HepG2 (cell line): Measurements from ENCODE around the gene EIF3L. TPM values are rescaled to one million over a fixed set of nuclear protein-coding genes. Genes with fewer than 3 reads are reported as not detected.

ENCODE experiments used
- ATM ChIP-seq: fragments of 450-650 bp; IDR thresholded peaks from 2 replicates; pipeline ENCODE4 v1.7.1; 2017; ENCODE audit warnings: mild to moderate bottlenecking, borderline replicate concordance
- GMEB1 ChIP-seq: sonication (generic); formaldehyde crosslinking; IDR thresholded peaks from 2 replicates; pipeline ENCODE4 v1.5.1; 2020; ENCODE audit warnings: missing genetic modification reagents, mild to moderate bottlenecking, borderline replicate concordance
- HIC2 ChIP-seq: sonication (generic); formaldehyde crosslinking; IDR thresholded peaks from 2 replicates; pipeline ENCODE4 v1.9.0; 2022; ENCODE audit warnings: low read depth, missing genetic modification reagents
- HOXD1 ChIP-seq: sonication (generic); formaldehyde crosslinking; IDR thresholded peaks from 2 replicates; pipeline ENCODE4 v1.5.0; 2020; ENCODE audit warnings: missing genetic modification reagents
- KDM5A ChIP-seq: fragments of 200-600 bp; sonication (generic); IDR thresholded peaks from 2 replicates; pipeline ENCODE4 v1.7.0; 2018; ENCODE audit warnings: antibody characterized with exemption, mild to moderate bottlenecking, low read length, borderline replicate concordance
- MEIS2 ChIP-seq: sonication (generic); formaldehyde crosslinking; IDR thresholded peaks from 2 replicates; pipeline ENCODE4 v1.9.0; 2021; ENCODE audit warnings: mild to moderate bottlenecking, missing genetic modification reagents
- PHF5A ChIP-seq: IDR thresholded peaks from one replicate; pipeline ENCODE4 v1.6.1; 2018; ENCODE audit warnings: low read depth, missing genetic modification reagents; ENCODE audit not compliant: unreplicated experiment
- RCOR2 ChIP-seq: IDR thresholded peaks from 2 replicates; pipeline ENCODE4 v1.6.1; 2016; ENCODE audit warnings: missing biosample characterization, missing genetic modification reagents
- SMAD3 ChIP-seq: sonication (generic); formaldehyde crosslinking; IDR thresholded peaks from 2 replicates; pipeline ENCODE4 v1.4.0; 2020; ENCODE audit warnings: missing genetic modification reagents
- SPEN ChIP-seq: sonication (generic); formaldehyde crosslinking; IDR thresholded peaks from 2 replicates; pipeline ENCODE4 v1.5.1; 2020; ENCODE audit warnings: low read depth, mild to moderate bottlenecking, missing genetic modification reagents
- TBP ChIP-seq: sonication (generic); formaldehyde crosslinking; IDR thresholded peaks from 2 replicates; pipeline ENCODE4 v1.5.0; 2020; ENCODE audit warnings: missing genetic modification reagents
- UBTF ChIP-seq: sonication (generic); formaldehyde crosslinking; IDR thresholded peaks from 2 replicates; pipeline ENCODE4 v1.4.0; 2020; ENCODE audit warnings: mild to moderate bottlenecking, missing genetic modification reagents
- XBP1 ChIP-seq: sonication (generic); formaldehyde crosslinking; IDR thresholded peaks from 2 replicates; pipeline ENCODE4 v1.5.0; 2020; ENCODE audit warnings: missing genetic modification reagents
- YEATS4 ChIP-seq: sonication (generic); formaldehyde crosslinking; IDR thresholded peaks from 2 replicates; pipeline ENCODE4 v1.4.0; 2020; ENCODE audit warnings: missing genetic modification reagents, borderline replicate concordance
- ZNF597 ChIP-seq: sonication (generic); formaldehyde crosslinking; IDR thresholded peaks from 2 replicates; pipeline ENCODE4 v1.5.0; 2020; ENCODE audit warnings: missing genetic modification reagents
- ZNF615 ChIP-seq: sonication (generic); formaldehyde crosslinking; IDR thresholded peaks from 2 replicates; pipeline ENCODE4 v1.5.0; 2020; ENCODE audit warnings: mild to moderate bottlenecking, missing genetic modification reagents, borderline replicate concordance
- ZNF639 ChIP-seq: conservative IDR thresholded peaks from 2 replicates; pipeline ENCODE4 v1.6.1; 2018; ENCODE audit warnings: missing genetic modification reagents
- ZNF660 ChIP-seq: sonication (generic); formaldehyde crosslinking; IDR thresholded peaks from 2 replicates; pipeline ENCODE4 v1.5.1; 2020; ENCODE audit warnings: mild to moderate bottlenecking, low read depth, missing genetic modification reagents, borderline replicate concordance
- polyA plus RNA-seq, 8 experiments: library from polyadenylated mRNA; depleted of rRNA in 3 of 8; stranded (reverse) in 7 of 8; unstranded in 1 of 8; fragments of >200 nt; fragmentation: Illumina TruSeq in 4 of 8; extraction: Trizol in 4 of 8; gene quantifications; 2 replicates each; pipeline versions ENCODE4 v1.2.1 to v1.2.3, GENCODE V29; 2011 to 2016; ENCODE audit warnings: low read depth in 4 of 8, missing spikeins in 1 of 8, mixed read lengths in 1 of 8; ENCODE audit not compliant: insufficient read depth in 1 of 8
- total RNA-seq, 5 experiments: library from RNA; depleted of rRNA; stranded (reverse); fragments of >200 nt; fragmentation: Illumina TruSeq; extraction: Trizol; gene quantifications; 2 replicates each; pipeline ENCODE4 v1.2.3, GENCODE V29; 2016; ENCODE audit warnings: low read depth in 1 of 5
- TF ChIP-seq, protein P1 (sequence below): sonication (generic); formaldehyde crosslinking; IDR thresholded peaks from 2 replicates; pipeline ENCODE4 v1.4.0; 2020; ENCODE audit warnings: missing genetic modification reagents

The EIF3L gene
- total and polyA plus RNA-seq, 2 of the 13 experiments (the other 11 are each of a cell fraction or from before 2014, with no cell fraction given), result 514 to 793 TPM

DNA sequence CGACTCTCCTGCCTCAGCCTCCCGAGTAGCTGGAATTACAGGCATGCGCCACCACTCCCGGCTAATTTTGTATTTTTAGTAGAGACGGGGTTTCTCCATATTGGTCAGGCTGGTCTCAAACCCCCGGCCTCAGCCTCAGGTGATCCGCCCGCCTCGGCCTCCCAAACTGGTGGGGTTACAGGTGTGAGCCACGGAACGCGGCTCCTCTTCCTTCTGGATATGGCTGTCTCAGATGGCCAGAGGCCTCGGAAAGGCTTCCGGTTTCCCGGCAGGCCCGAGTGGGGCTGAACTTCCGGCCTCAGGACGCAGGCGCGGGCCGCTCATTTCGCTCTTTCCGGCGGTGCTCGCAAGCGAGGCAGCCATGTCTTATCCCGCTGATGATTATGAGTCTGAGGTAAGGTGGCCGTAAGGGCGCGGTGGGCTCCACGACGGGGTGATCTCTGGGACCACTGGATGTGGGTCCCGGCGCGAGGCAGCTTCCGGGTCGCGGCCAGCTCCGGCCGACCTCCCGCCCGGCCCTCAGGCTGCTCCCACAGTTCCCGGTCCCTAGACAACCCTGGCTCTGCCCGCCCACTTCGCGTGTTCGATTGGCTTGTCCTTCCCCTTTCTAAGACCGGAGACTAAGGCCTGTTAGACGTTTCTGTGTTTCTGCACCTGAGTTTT lies at the start of gene EIF3L (continued):
- TF ChIP-seq SPEN (CRISPR knock-in tag) (peak; percentile 81), ZNF597 (CRISPR knock-in tag) (no peak), GMEB1 (CRISPR knock-in tag) (peak; percentile 78; the same call in 1 of the 2 replicates), PHF5A (peak; percentile 67), MEIS2 (CRISPR knock-in tag) (peak; percentile 59; the same call in 1 of the 2 replicates), ATM (no peak), ZNF615 (CRISPR knock-in tag) (peak; percentile 25; the same call in 1 of the 2 replicates), UBTF (peak; percentile 59), SMAD3 (CRISPR knock-in tag) (peak; percentile 77; the same call in 1 of the 2 replicates), RCOR2 (no peak), HOXD1 (CRISPR knock-in tag) (peak; percentile 63), KDM5A (peak; percentile 24; the same call in 1 of the 2 replicates), XBP1 (CRISPR knock-in tag) (0 out of 2 replicates have a peak, but pooled peaks have one; percentile 36), YEATS4 (CRISPR knock-in tag) (peak; percentile 87; the same call in 1 of the 2 replicates), HIC2 (CRISPR knock-in tag) (no peak), ZNF660 (CRISPR knock-in tag) (no peak), TBP (no peak), ZNF639 (no peak; the same call in 1 of the 2 replicates)
- TF ChIP-seq, protein P1, sequence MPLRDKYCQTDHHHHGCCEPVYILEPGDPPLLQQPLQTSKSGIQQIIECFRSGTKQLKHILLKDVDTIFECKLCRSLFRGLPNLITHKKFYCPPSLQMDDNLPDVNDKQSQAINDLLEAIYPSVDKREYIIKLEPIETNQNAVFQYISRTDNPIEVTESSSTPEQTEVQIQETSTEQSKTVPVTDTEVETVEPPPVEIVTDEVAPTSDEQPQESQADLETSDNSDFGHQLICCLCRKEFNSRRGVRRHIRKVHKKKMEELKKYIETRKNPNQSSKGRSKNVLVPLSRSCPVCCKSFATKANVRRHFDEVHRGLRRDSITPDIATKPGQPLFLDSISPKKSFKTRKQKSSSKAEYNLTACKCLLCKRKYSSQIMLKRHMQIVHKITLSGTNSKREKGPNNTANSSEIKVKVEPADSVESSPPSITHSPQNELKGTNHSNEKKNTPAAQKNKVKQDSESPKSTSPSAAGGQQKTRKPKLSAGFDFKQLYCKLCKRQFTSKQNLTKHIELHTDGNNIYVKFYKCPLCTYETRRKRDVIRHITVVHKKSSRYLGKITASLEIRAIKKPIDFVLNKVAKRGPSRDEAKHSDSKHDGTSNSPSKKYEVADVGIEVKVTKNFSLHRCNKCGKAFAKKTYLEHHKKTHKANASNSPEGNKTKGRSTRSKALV (CRISPR knock-in tag), result peak; percentile 82; the same call in 1 of the 2 replicates
